ENCODE results near the gene RPA3. TPM values are rescaled to one million over a fixed set of nuclear protein-coding genes. Genes with fewer than 3 reads are reported as not detected.
A peak's percentile ranks its signal among the peaks of the same experiment; 100 is the strongest.

Gene RPA3
- total RNA-seq, 1 experiment from 2014 or later = 44.2 TPM

- H3K4me1 Mint-ChIP-seq (ENCODE audit: insufficient read depth, unreplicated experiment) = peaks cover 21% of the 10 kb centered on the region
- intact Hi-C loops (cut with micrococcal nuclease) = no loop called here
- peak overlapping the region; percentile 97 for H3K27ac Mint-ChIP-seq (ENCODE audit: low read depth, unreplicated experiment)
- no peaks in the 10 kb centered on the region for H3K27me3 Mint-ChIP-seq (ENCODE audit: insufficient read depth, unreplicated experiment)
- H3K36me3 Mint-ChIP-seq (ENCODE audit: insufficient read depth, unreplicated experiment) = peaks cover 11% of the 10 kb centered on the region
- TF ChIP-seq, protein P1, sequence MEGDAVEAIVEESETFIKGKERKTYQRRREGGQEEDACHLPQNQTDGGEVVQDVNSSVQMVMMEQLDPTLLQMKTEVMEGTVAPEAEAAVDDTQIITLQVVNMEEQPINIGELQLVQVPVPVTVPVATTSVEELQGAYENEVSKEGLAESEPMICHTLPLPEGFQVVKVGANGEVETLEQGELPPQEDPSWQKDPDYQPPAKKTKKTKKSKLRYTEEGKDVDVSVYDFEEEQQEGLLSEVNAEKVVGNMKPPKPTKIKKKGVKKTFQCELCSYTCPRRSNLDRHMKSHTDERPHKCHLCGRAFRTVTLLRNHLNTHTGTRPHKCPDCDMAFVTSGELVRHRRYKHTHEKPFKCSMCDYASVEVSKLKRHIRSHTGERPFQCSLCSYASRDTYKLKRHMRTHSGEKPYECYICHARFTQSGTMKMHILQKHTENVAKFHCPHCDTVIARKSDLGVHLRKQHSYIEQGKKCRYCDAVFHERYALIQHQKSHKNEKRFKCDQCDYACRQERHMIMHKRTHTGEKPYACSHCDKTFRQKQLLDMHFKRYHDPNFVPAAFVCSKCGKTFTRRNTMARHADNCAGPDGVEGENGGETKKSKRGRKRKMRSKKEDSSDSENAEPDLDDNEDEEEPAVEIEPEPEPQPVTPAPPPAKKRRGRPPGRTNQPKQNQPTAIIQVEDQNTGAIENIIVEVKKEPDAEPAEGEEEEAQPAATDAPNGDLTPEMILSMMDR (IDR thresholded peaks at IDR 0.05; ENCODE audit: unreplicated experiment) = no peak
- POLR2A ChIA-PET = interaction anchor here (0.6 to 4.9 kb wide), 24 partner anchors 11 to 676 kb away, joined by 3 to 39 read pairs (median 6); partner anchors contain the start of genes GLCCI1 and RPA3
- peak overlapping the region; percentile 96 for H3K4me3 Mint-ChIP-seq (ENCODE audit: unreplicated experiment)
- CTCF ChIA-PET = interaction anchor here (0.6 to 2.7 kb wide), 10 partner anchors 9 to 331 kb away, joined by 3 to 11 read pairs (median 4); no protein-coding TSS in a partner anchor
- H3K9me3 Mint-ChIP-seq (ENCODE audit: unreplicated experiment) = no peaks in the 10 kb centered on the region
- DNase-seq (ENCODE audit: unreplicated experiment) = no peak
- no TSS peak for BruUV-seq (replicated peaks)
These were observed 76.3 kb downstream of the RPA3 start for GRCh38 chr7:7642081-7642480.

GRCh38 chr7:7641129-7641663 is 77.2 kb downstream of the RPA3 start:
- intact Hi-C loops (cut with micrococcal nuclease) = no loop called here
- Mint-ChIP-seq H3K4me3 (ENCODE audit: unreplicated experiment) (peak overlapping the region; percentile 96), H3K27ac (ENCODE audit: low read depth, unreplicated experiment) (peak overlapping the region; percentile 97), H3K4me1 (ENCODE audit: insufficient read depth, unreplicated experiment) (peaks cover 21% of the 10 kb centered on the region), H3K36me3 (ENCODE audit: insufficient read depth, unreplicated experiment) (peaks cover 20% of the 10 kb centered on the region), H3K27me3 (ENCODE audit: insufficient read depth, unreplicated experiment) (no peaks in the 10 kb centered on the region), H3K9me3 (ENCODE audit: unreplicated experiment) (no peaks in the 10 kb centered on the region)
- DNase-seq (ENCODE audit: unreplicated experiment) = no peak
- CTCF ChIA-PET = interaction anchor here (0.7 to 2.7 kb wide), 10 partner anchors 10 to 576 kb away, joined by 3 to 11 read pairs (median 4); no protein-coding TSS in a partner anchor
- TF ChIP-seq, protein P1 (IDR thresholded peaks at IDR 0.05; ENCODE audit: unreplicated experiment) = no peak
- TSS peak; percentile 61 for BruUV-seq (replicated peaks)
- POLR2A ChIA-PET = interaction anchor here (0.6 to 4.9 kb wide), 48 partner anchors 12 to 655 kb away, joined by 3 to 39 read pairs (median 5); partner anchors contain the start of genes GLCCI1 and RPA3

DNA sequence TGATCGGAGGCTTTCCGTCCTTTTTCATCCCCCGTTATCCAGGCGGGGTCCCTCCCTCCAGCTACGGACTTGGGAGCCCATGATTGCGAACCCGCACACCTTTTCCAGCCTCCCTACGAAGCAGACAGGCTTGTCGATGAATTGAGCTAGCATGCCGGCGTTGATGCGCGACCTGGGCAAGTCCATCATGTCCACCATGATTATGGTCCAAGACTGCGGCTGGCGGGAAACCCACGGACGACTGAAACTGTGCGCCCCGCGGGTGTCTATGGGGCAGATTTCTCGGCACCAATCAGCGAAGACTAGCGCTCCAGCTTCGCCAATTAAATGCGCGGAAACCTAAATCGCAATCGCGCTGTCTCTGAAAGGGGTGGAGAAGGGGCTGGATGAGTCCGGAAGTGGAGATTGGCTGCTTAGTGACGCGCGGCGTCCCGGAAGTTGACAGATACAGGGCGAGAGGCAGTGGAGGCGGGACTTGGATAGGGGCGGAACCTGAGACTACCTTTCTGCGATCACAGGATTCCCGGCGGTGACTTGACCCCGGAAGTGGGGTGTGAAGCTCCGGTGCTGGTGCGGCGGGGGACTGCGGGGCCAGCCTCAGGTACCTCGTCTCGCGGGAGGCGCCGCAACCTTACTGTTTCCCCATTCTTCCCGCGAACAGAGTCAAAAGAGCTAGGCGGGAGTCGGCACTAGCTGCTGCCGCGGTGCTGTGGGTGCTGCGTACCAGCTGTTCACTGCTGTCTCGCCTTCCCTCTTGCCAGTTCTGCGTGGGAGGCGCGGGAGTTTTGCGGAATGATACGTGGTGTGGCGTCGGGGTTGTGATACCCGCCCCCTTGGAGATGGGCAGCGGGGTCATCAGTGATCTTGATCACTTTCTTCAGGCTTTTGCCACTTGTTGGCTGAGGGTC is 77.9 kb downstream of the RPA3 start, which contains the start of gene UMAD1:
TSS of gene UMAD1 (plus strand) at position 532 of the 908 bp plus-strand sequence. CDS start 32,620 bp downstream, outside the sequence.
- ChIA-PET CTCF (interaction anchor here (0.6 to 2.7 kb wide), 11 partner anchors 12 to 576 kb away, joined by 3 to 11 read pairs (median 4); no protein-coding TSS in a partner anchor), POLR2A (interaction anchor here (0.6 to 4.9 kb wide), 56 partner anchors 11 to 655 kb away, joined by 3 to 39 read pairs (median 4); partner anchors contain the start of genes GLCCI1, ICA1 and RPA3)
- DNase-seq (ENCODE audit: unreplicated experiment) = peak; percentile 99
- H3K4me3 Mint-ChIP-seq (ENCODE audit: unreplicated experiment) = peak within 1 kb of the TSS; percentile 96
- intact Hi-C loops (cut with micrococcal nuclease) = loop anchor here (1.0 kb wide), 2 partner anchors 122 to 550 kb away; no protein-coding TSS in a partner anchor
- peak within 1 kb of the TSS; percentile 97 for H3K27ac Mint-ChIP-seq (ENCODE audit: low read depth, unreplicated experiment)
- no peaks in the 10 kb centered on the region for H3K9me3 Mint-ChIP-seq (ENCODE audit: unreplicated experiment)
- TF ChIP-seq, protein P1 (IDR thresholded peaks at IDR 0.05; ENCODE audit: unreplicated experiment) = no peak
- H3K27me3 Mint-ChIP-seq (ENCODE audit: insufficient read depth, unreplicated experiment) = no peaks in the 10 kb centered on the region
- H3K4me1 Mint-ChIP-seq (ENCODE audit: insufficient read depth, unreplicated experiment) = peaks cover 21% of the 10 kb centered on the region
- BruUV-seq (replicated peaks) = no TSS peak
- H3K36me3 Mint-ChIP-seq (ENCODE audit: insufficient read depth, unreplicated experiment) = peaks cover 24% of the 10 kb centered on the region

Measured in MCF 10A (cell line).